A673 (cell line): ENCODE measurements around the gene AFAP1.

ENCODE experiments used
- EZH2 ChIP-seq: fragments of 200-600 bp; sonication (generic); IDR thresholded peaks from 2 replicates; pipeline ENCODE4 v1.6.1; 2017; ENCODE audit warnings: borderline replicate concordance, low read depth, mild to moderate bottlenecking, mixed read lengths, antibody characterized with exemption, low read length; ENCODE audit not compliant: poor library complexity, severe bottlenecking
- TF ChIP-seq, protein P1 (sequence below): fragments of 300-800, 200-600 bp; sonication (generic); conservative IDR thresholded peaks from 2 replicates; pipeline ENCODE4 v1.5.1; 2017; ENCODE audit warnings: low read depth, mild to moderate bottlenecking, antibody characterized with exemption, low read length, moderate library complexity, mixed read lengths

DNA sequence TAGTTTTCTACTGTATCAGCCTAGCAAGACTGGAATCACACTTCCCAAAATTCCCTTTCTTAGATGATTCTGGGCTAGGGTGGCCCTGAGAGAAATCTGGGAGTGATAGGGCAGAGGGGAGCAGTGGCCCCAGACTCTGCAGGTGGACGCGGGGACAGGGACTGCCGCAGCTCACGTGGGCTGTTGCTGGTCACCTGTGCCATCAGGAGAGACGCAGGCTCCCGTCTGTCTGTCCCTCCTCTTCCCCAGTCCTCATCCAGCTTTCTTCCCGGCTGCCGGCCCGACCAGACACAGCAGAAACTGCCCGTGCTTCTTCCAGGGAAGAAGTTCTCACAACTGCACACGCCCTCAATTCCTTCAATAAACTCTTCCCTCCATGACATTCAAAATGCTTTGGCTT is 86.4 kb downstream of the AFAP1 start:
- TF ChIP-seq EZH2 = no peak
- TF ChIP-seq, protein P1, sequence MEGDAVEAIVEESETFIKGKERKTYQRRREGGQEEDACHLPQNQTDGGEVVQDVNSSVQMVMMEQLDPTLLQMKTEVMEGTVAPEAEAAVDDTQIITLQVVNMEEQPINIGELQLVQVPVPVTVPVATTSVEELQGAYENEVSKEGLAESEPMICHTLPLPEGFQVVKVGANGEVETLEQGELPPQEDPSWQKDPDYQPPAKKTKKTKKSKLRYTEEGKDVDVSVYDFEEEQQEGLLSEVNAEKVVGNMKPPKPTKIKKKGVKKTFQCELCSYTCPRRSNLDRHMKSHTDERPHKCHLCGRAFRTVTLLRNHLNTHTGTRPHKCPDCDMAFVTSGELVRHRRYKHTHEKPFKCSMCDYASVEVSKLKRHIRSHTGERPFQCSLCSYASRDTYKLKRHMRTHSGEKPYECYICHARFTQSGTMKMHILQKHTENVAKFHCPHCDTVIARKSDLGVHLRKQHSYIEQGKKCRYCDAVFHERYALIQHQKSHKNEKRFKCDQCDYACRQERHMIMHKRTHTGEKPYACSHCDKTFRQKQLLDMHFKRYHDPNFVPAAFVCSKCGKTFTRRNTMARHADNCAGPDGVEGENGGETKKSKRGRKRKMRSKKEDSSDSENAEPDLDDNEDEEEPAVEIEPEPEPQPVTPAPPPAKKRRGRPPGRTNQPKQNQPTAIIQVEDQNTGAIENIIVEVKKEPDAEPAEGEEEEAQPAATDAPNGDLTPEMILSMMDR = no peak
